HTERT RPE-1 (cell line): ENCODE data around the gene CDIPT.

Source experiments
- in situ Hi-C: fragments of 300-500 bp; cut with MboI; formaldehyde crosslinking; loops from 4 replicates; pipeline ENCODE4 v1.14.3; 2020; ENCODE audit warnings: low sequenced_read_pairs

The CDIPT gene

GRCh38 chr16:29860218-29860617, 2.8 kb downstream of the CDIPT start:
- in situ Hi-C loops = no loop called here

GRCh38 chr16:29858974-29859373, 4.1 kb downstream of the CDIPT start:
- in situ Hi-C loops = no loop called here

DNA sequence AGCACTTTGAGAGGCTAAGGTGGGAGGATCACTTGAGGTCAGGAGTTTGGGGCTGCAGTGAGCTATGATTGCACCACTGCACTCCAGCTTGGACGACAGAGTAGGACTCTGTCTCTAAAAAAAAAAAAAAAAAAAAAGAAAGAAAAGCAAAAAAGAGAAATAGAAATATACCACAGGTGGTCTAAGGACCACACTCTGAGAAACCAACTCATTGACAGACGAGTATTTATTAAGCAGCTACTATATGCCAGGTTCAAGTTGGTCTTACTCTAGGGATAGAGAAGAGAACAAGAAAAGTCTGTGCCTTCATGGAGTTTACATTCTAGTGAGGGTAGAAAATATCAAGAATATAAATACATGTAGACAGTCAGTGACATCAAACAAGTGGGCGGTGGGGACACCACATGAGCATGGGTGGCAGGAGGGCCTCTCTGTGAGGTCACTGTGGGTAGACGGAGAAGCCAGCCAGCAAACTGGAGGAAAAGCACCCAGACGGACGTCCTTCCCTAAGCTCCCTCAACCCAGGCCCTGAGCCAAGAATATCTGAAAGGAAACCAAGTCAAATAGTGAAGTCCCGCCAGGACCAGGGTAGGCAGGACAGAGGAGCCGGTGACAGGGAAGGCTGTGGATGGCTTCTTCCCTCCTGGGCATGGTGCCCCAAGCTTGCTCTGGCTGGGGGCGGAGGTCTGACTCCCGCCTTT, 4.7 kb downstream of the CDIPT start:
- in situ Hi-C loops = no loop called here

- in situ Hi-C loops = no loop called here
These were observed 5.8 kb downstream of the CDIPT start for GRCh38 chr16:29857133-29857760.

DNA sequence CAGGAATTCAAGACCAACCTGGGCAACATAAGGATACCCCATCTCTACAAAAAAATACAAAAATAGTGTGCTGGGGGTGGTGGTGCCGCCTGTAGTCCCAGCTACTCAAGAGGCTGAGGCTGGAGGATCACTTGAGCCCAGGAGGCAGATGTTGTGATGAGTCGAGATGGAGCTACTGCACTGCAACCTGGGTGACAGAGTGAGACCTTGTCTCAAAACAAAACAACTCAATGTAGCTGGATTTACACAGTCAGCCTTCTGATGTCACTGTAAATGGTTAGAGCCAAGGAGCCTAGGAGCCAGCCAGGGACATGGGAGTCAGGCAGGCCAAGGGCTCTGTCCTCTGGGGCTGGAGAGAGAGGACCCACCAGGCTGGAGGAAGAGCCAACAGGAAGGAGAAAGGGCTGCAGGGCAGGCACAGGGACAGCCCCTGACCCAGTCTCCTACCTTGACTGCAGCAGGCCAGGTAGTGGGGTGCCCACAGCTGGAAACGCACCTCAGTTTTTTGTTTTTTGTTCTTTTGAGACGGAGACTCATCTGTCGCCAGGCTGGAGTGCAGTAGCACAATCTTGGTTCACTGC, 8.4 kb downstream of the CDIPT start:
- in situ Hi-C loops = no loop called here

DNA sequence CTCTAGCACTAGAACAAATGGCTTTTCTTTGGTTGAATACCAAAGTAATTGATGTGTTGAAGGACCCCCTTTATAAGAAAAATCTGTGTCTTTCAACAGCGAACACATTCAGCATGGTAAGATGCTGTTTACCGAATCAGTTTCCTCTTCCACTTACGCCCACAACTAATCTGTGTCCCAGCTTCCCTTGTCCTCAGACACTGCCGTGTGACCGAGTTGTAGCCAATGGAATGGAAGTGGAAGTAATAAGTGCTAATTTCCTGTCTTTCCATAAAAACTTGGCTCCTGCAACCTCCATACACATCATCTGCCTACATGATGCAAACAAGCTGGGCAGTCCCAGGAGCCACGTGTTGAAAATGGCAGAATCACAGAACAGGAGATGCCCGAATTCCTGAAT, 10.4 kb downstream of the CDIPT start:
- in situ Hi-C loops = no loop called here

DNA sequence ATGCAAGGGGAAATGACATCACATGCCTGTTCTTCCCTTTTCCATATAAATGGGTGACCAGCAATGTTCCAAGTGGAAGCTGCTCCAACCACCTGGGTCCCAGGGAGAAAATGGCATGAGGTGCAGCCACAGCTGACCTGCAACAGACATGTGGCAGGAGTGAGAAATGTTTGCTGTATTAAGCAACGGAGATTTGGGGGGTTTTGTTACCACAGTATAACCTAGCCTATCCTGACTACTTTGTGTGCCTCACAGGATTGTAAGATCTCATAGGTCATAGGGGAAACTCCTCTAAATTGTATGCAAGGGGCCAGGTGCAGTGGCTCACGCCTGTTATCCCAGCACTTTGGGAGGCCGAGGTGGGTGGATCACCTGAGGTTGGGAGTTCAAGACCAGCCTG, 12.0 kb downstream of the CDIPT start:
- in situ Hi-C loops = no loop called here

- in situ Hi-C loops = no loop called here
These were observed 13.5 kb downstream of the CDIPT start for GRCh38 chr16:29849505-29849904.

DNA sequence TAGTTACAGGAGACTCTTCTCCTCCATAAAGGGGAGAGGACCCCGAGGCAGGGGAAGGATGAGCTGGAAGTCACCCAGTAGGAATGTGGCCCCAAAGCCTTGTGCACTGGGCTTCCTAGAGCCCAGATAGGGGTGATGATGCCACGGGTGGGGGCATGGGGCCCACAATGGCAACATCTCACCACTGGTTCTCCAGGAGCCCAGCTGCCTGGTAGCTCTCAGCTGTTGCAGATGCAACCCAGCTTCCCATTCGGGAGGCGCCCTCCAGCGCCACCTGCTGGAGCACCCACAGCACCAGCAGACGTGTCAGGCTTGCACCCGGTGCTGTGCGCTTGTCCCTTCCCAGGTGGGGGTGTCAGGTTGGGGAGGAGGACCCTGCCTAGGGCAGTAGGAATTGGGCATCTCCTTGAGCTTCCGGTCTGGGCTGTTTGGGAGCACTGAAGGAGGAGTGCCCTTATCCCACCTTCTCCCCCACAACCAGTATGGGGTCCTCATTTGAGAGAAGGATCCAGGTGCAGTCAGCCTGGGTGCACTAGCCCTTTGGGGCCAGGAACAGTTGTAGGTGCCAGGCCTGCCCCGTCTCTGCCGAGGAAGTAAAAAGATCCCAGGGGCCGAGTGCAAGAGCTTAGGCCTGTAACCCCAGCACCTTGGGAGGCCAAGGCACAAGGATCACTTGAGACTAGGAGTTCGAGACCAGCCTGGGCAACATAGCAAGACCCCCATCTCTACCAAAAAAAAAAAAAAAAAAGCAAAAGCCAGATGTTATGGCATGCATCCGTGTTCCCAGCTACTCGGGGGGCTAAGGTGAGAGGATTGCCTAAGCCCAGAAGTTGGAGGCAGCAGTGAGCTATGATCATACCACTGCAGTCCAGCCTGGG, 14.4 kb downstream of the CDIPT start:
- in situ Hi-C loops = no loop called here

- in situ Hi-C loops = no loop called here
These were observed 17.4 kb downstream of the CDIPT start for GRCh38 chr16:29845656-29846055.

DNA sequence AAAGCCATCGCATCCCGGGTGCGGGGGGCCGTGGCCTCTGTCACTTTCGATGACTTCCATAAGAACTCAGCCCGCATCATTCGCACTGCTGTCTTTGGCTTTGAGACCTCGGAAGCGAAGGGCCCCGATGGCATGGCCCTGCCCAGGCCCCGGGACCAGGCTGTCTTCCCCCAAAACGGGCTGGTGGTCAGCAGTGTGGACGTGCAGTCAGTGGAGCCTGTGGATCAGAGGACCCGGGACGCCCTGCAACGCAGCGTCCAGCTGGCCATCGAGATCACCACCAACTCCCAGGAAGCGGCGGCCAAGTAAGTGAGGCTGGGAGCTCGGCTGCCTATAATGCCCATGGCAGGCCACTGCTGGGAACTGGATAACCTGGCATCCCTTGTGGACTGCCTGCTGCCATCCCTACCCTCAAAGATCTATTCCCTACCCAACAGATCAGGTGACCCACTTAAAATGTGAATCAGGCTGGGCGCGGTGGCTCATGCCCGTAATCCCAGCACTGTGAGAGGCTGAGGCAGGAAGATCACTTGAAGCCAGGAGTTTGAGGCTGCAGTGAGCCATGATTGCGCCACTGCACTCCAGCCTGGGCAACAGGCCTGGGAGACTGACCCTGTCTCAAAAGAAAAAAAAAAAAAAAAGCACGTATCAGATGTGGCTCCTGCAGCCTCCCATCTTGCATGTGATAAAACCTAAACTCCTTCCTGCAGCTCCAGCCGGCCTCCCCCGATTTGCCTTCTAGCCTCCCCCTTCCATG, 18.3 kb downstream of the CDIPT start:
- in situ Hi-C loops = no loop called here

GRCh38 chr16:29843931-29844330, 19.1 kb downstream of the CDIPT start:
- in situ Hi-C loops = no loop called here

DNA sequence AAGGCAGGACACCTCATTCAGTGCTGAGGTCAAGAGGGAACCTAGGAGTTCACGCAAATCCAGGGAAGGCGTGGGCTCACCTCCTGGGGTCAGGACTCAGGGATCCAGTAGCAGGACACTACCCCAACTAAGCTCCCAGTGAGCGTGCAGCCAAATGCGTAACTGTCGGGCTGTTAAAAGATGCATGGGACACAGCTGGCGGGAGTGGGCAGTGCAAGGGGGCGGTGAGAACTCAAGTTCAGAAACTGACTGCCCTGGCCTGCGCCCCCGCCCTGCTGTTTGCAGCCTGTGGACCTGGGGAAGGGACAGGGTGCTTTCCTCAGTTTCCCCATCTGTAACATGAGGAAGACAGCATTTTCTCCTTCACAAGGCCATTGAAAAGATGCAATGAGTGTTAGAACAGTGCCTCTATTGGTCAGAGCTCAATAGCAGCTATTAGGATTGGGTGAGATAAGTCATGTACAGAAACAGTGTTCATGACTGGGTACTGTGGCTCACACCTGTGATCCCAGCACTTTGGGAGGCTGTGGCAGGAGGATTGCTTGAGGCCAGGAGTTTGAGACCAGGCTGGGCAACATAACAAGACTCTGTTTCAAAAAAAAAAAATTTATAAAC, 20.2 kb downstream of the CDIPT start:
- in situ Hi-C loops = no loop called here

DNA sequence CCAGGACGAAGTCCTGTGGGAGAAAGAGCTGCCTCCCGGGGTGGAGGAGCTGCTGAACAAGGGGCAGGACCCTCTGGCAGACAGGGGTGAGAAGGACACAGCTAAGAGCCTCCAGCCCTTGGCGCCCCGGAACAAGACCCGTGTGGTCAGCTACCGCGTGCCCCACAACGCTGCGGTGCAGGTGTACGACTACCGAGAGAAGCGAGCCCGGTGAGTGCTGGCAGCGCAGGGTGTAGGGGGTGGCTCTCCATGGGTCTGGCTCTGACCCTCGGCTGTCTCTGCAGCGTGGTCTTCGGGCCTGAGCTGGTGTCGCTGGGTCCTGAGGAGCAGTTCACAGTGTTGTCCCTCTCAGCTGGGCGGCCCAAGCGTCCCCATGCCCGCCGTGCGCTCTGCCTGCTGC, 21.4 kb downstream of the CDIPT start:
- in situ Hi-C loops = no loop called here

GRCh38 chr16:29840240-29840639, 22.8 kb downstream of the CDIPT start:
- in situ Hi-C loops = no loop called here

DNA sequence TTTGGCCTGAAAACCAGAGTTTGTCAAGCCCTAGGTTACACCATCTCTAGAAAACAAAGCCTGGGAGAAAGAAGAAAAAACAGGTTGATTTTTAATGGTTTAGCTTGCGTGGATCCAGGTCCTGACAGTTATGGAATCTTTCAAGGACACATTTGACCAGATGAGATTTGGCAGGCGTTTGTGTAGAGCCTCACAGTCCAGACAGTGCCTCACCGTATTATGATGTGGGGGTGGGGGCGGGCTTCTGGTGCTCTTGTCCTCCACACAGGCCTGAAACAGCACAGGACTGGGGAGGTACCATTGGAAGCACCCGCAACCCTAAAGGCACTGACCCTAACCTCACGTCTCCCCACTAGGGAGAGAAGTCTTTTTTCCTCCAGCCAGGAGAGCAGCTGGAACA, 23.2 kb downstream of the CDIPT start:
- in situ Hi-C loops = no loop called here

GRCh38 chr16:29837841-29838240, 25.2 kb downstream of the CDIPT start:
- in situ Hi-C loops = no loop called here

DNA sequence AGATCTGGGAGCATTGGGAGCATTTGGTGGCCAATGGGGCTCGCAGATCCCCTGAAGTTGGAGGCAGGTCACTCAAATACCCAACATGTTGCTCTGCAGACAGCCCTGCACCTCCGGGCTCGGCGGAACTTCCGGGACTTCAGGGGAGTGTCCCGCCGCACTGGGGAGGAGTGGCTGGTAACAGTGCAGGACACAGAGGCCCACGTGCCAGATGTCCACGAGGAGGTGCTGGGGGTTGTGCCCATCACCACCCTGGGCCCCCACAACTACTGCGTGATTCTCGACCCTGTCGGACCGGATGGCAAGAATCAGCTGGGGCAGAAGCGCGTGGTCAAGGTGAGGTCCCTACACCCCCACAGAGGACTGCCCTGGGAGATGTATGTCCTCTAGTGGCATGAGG, 26.4 kb downstream of the CDIPT start:
- in situ Hi-C loops = no loop called here

DNA sequence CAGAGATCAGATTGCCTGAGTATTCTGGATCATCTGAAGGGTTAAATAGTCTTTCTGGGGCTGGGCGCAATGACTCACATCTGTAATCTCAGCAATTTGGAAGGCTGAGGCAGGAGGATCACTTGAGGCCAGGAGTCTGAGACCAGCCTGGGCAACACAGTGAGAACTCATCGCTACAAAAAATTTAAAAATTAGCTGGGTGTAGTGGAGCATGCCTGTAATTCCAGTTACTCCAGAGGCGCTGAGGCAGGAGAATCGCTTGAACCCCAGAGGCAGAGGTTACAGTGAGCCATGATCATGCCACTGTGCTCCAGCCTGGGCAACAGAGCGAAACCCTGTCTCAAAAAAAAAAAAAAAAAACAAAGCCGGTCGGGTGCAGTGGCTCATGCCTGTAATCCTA, 27.1 kb downstream of the CDIPT start:
- in situ Hi-C loops = no loop called here

- in situ Hi-C loops = no loop called here
These were observed 28.9 kb downstream of the CDIPT start for GRCh38 chr16:29834079-29834478.
